CD4-positive, alpha-beta T cell treated with Interleukin-4 for 1 hour (primary cell): ENCODE data around the gene RCC2.

Experiments
- DNase-seq, 2 donors: peaks; one replicate each; pipeline ENCODE4 v3.0.0-alpha.2; 2020 to 2022

Gene RCC2

GRCh38 chr1:17441993-17442357, 2.5 kb upstream of the RCC2 start:
- no peak for DNase-seq

DNA sequence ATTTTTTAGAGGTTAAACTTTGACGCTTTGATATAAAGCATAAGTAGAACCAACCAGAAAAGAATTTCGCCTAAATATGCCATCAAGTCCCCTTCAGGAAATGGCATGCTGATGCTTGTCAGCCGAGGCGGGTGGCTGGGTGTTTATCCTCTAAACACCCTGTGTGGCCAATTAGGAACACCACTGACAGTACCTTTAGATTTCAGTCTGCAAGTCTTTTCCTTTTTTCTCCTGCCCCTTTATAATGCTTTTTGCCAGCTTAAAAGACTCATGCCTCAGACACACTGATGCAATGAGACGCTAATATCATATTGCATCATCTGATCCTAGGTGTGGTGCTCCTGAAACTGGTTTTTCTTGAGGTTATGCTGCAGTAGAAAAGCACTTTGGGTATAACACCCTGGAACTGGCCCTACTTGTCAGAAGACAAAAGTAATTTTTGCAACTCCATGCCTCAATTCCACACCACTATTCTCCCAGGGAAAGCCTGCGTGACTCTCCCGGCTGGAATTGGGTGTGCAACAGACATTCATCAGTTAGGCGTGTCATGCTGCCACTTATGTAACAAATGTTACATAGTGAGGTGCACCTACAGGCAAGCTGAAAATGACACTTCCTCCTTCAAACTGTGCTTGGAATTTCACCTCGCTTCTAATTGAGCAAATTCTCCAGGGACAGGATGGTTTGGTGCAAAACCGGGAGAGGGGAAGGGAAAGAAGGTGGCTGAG, 2.0 kb upstream of the RCC2 start:
- no peak for DNase-seq

- DNase-seq, result no peak
These were observed 1.3 kb upstream of the RCC2 start for GRCh38 chr1:17440827-17441168.

GRCh38 chr1:17440074-17440826, 773 bp upstream of the RCC2 start:
- DNase-seq, result no peak

DNA sequence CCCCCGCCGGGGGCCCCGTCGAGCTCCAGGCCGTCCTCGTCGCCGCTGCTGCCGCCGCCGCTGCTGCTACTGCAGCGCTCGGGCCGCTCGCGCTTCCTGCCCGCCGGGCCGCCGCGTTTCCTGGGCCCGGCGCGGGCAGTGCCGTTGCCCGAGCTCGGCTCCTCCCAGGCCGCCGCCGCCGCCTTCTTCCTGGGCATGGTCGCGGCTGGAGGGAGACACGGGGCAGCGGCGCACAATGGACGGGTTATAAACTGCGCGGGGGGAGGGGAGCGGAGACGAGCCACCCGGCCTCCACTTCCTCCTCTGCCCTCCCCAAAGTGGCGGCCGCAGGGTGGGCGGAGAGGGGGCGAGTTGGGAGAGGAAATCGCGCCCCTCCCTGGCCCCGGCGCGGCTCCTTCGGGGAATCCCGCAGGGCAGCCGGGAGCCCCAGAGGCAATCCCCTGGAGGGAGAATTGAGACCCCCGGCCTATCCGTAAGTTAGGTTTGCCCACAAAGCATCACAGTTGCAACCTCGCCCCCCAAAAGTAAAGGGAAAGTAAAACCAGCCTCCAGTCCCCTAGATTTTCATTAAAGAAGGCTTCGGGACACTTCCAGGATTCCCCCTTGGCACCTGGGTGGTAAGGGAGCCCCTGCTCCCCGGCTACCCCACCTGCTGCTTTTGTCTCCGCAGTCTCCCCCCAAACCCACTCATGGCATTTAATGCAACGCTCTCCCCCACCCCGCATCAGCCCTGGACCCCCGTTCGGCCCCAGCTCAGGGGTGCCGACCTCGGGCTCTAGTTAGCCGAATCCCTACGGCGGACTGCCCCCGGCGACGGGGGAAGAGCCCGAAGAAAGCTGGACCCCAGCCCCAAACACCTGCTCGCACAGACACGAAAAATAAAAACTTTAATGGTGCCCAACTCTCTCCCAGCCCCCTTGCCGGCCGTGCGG, 893 bp downstream of the RCC2 start:
- DNase-seq, result peak; percentile 68 to 73

DNA sequence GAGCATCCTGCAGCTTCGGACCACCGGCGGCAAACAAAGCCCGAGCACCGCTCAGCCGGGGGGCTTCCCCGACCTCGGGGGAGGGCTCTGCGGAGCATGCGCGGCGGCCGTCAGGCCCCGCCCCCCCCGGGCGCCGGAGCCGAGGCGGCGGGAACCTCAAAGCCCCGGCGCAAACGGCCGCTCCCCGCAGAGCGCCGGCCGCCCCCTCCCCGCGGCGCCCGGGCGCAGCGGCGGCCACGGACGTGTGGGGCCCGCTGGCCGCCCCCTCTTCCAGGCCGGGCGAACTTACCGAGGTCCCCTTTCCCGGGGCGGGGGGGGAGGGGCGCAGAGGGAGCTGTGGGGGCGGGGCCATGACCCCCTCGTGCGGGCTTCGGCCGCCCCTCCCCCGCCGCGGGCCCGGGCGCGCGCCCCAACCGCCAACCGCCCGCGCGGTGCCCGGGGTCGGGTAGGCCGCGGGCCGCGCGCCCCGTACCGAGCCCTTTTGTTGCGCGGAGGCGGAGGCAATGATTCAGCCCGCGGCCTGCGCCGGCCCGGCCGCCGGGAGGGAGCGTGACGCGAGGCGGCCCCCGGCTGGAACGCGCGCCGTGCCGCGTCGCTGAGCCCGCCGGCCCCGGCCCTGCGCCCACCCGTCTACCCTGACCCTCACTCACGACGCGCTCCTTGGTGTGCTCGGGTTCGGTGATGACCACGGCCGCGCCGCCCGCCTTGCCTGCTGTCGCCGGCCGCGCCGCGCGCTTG, 1.7 kb downstream of the RCC2 start:
- DNase-seq, result peak; percentile 41 to 60

- no peak for DNase-seq
These were observed 2.3 kb downstream of the RCC2 start for GRCh38 chr1:17437260-17437579.

- DNase-seq, result no peak
These were observed 2.9 kb downstream of the RCC2 start for GRCh38 chr1:17436380-17437174.

- no peak for DNase-seq
These were observed 4.9 kb downstream of the RCC2 start for GRCh38 chr1:17434601-17435000.

DNA sequence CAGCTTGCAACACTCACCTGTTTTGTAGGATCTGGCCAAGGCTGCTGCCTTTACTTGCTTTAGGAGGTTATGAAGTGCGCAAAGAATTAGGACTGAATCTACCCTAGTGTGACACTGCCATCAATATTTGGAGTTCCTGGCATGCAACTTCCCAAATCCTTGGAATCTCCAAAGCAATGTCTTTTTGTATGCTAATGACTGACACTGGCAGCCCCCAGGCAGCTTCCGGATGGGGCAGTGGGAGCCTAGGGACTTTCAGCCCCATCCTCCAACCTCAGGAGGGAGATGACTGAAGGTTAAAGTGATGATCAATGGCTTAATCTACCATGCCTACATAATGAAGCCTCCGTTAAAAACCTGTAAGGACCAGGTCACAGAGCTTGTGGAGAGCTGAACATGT, 5.5 kb downstream of the RCC2 start:
- no peak for DNase-seq

DNA sequence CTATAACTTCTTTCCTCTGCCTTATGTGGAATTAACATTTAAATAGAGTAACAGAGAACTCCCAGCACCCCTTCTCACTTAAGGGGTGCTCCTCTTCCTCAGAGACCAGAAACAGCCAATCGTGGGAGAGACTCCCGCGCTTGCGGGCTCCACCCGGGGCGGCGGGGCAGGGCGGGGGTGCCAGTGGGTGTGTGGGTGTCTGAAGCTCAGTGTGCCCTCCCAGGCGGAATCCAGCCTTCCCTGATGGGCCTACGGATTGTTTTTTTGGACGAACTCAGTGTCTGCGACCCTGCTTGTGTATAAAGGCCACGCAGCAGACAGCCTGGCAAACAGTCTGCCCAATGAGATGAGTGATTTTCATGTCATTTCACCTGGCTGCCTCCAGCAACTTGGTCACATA, 6.2 kb downstream of the RCC2 start:
- no peak for DNase-seq

DNA sequence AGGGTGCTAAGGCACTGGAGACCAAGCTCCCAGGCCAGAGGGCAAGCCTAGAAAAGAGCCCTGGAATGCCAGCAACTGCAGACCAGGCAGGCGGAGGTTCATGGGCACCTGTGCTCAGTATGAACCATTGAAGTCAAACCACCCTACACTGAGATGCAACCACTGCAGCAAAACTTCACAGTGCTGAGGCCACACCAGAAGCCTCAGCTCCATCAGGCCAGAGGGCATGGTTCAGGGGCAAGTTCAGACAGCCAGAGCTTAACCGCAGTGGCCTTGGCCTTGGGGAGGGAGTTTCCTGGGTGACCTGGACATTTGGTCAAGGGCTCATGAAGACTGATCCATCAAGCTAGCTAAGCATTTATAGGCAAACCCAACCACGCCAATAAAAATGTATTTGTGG, 7.1 kb downstream of the RCC2 start:
- no peak for DNase-seq

DNA sequence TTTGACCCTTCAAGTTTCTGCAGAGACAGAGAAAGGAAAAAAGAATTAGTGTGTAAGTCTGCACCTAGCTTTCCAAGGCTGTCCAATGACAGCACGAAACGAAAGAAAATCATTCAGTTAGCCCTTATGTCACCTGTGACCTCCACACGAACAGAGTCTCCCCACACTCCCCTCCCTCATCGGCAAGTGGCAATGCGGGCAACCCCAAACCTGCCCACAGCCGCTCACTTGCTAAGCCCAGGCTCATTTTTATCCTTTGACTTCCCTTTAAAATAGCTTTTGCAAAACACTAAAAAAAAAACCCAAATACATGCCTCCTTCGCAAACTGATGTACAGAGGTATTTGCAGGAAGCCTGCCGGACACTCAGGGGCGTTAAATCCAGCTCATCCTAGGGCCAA, 10.3 kb downstream of the RCC2 start:
- no peak for DNase-seq

DNA sequence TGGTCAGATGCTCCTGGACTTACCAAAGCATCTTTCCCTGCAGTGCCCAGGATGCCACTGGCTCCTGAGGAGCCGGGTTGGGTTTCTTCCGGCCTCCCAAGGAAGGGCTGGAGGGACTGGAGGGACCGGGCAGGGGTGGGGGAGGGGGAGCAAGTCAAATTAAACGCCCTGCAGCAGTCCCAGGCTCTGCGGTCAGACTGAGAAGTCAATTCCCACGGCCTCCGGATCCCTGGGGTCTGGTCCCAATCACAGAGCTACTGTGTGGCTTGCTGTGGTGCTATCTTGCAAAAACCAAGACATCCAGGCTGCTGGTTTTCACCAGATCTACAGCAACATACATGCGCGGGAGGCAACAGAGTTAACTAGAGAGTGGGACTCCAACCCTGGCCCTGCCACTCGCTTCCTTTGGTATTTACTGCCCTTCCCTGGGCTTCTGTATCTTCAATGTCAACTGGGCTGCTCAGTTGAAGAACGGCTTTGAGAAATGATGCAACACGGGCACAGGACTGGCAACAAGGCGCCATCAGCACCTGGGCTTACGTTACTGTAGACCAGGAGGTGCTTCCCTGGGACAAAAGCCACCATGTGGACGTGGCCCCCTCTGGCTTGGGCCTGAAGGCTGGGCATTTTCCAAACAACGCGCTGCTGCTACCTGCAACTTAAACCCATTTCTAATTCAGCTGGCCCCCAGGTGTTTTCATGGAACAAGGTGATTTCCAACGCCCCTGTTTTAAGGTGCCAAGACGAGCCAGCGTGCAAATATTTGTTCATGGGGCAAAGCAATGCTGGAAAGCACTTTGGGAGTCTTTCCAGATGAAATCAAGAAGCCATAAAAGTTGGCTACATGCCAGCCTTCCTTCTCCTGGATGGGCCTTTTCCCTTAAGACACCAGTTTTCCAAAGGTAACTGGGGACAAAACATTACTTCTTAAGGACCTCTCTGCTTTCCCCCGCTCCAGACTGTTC, 11.5 kb downstream of the RCC2 start:
- no peak for DNase-seq

DNA sequence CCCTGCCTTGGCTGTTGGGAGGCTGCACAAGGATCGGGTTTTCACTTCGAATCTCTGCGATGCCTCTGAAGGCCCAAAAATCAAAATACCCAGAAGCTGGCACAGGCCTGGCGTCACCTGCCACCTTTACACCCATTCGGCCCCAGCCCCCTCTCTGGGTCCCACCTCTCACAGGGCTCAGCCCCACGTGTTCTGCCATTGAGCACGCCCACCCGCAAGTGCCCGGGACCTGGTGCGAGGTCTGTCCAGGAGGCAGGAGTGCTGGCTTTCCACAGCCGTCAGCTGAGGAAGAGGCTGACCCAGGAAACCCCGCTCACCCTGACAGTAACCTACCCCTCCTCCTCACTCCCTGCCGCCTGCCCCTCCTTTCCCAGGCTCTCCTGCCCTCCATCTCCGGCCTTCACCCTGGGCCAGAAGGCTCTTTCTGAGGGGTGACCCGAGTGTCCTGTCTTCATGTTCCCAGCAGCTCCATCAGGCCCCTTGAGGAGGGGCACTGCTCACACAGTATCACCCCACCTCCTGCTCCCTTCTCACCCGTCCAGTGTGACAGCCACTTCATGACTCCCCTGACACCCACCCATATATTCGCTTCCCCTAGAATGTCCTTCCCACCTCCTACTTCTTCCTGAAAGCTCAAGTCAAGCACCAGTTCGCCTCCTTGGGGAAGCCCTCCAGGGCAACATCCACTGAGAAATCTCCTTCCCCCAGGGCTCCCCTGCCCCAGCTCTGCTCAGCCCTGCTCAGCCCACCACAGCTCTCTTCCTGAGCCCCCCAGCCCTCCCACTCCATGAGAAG, 13.5 kb downstream of the RCC2 start:
- DNase-seq, result no peak

DNA sequence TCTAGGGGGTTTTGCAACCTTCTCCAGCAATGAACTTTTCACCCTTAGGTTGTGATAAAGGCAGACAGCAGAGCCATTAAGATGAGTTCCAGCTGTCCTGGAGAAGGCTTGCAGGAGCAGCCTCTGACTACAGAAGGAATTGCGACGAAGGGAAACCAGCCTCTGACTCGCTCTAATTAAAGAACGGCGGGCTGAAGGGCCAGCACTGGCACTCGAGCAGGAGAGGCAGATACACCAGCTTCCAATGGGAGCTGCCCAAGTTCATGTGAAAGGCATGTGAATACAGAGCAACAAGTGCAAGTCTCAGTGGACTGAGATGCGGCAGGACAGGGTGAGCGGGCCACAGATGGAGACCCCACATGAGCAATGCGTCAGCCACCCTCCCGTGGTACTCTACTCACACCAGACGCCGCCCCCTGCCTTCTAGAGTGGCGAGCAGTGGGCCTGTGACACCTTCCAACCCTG, 15.7 kb downstream of the RCC2 start:
- no peak for DNase-seq

GRCh38 chr1:17422461-17422860, 17.0 kb downstream of the RCC2 start:
- no peak for DNase-seq

GRCh38 chr1:17420391-17420918, 19.0 kb downstream of the RCC2 start:
- no peak for DNase-seq

DNA sequence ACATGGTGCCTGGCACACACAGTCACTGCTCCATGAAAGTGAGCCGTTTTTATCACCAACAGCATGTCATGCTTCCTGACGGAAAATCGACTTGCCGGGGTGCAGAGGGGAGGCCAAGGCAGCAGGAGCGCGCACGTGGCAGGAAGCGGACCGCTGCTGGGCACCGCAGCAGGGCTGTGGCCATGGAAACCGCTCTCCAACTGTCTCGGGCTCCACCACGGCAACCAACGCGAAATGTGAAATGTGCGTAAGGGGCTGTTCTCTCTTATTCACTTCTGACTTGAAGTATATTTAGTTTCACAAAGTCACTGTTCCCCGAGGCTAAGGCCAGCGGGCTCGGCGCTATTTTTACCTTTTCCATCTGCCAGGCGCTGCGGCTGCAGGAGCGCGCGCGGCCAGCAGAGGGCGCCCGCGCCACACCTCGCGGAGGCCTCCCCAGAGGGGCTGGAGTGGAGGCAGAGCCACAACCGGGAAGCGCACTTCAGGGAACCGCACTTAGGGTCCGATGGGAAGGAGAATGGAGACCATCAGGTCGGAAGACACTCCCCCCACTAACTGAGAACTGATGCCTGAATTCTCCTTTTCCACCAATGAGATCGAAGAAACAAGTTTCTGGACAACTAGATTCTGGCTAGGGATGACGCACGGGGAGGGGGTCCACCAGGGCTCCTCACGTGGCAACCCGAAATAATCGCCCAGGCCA, 19.7 kb downstream of the RCC2 start:
- peak; percentile 58 to 64 for DNase-seq
